ENCODE data around the gene AOAH. TPM values are rescaled to one million over a fixed set of nuclear protein-coding genes. Genes with fewer than 3 reads are reported as not detected.
"Not testable (repeated sequence)": the region's sequence is repeated elsewhere in the genome, so short reads cannot be mapped to it uniquely, and the experiment has no call there.

AOAH gene
- polyA plus RNA-seq, 6 donors from 2014 or later = 1.8 to 4.4 (median 2.3) TPM

DNA sequence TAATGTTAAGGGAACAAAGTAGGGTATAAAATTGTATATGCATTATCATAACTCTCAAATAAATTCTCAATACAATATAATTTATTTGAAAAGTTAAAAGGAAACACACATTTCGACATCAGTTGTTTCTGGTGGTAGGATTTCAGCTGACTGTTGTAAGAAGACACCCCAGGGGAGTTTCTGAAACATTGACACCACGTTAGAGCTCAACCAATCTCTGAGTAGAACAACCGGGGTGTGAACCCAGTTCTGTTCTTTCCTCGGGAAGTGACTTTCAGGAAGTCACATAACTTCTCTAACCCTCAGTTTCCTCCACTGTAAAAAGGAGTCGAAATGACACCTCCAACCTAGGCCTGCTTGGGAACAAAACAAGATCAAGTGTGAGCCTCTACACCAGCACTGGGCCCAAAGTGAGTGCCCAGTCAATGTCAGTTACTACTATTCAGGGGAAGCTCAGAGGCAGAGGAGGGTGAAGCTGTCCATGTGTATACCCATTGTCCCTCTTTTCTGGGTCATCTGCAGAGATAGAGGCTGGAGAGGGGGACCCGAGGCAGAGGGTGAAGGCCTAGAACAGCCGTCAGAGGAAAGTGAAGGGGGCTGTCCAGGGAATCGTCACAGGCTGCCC lies 67.1 kb downstream of the AOAH start:
- DNase-seq (no peak), ATAC-seq (ENCODE audit: low read depth in 2 of 2) (no peak)
- no peaks in the 10 kb centered on the region for H3K36me3 Mint-ChIP-seq
- no peak overlapping the region for H3K4me3 Mint-ChIP-seq
- H3K27me3 Mint-ChIP-seq = no peaks in the 10 kb centered on the region
- H3K4me1 Mint-ChIP-seq = no peaks in the 10 kb centered on the region
- H3K27ac Mint-ChIP-seq = peak overlapping the region in 2 of 6 donors; percentile 12 to 44
- peaks cover 0 to 1% (median 0%) of the 10 kb centered on the region in 7 donors for H3K9me3 Mint-ChIP-seq

GRCh38 chr7:36654436-36654835 lies 69.9 kb downstream of the AOAH start:
- Mint-ChIP-seq H3K9me3 (no peaks in the 10 kb centered on the region), H3K4me3 (no peak overlapping the region), H3K27me3 (no peaks in the 10 kb centered on the region), H3K27ac (no peak overlapping the region), H3K36me3 (no peaks in the 10 kb centered on the region), H3K4me1 (no peaks in the 10 kb centered on the region)
- DNase-seq (no peak), ATAC-seq (ENCODE audit: low read depth in 2 of 2) (no peak)

DNA sequence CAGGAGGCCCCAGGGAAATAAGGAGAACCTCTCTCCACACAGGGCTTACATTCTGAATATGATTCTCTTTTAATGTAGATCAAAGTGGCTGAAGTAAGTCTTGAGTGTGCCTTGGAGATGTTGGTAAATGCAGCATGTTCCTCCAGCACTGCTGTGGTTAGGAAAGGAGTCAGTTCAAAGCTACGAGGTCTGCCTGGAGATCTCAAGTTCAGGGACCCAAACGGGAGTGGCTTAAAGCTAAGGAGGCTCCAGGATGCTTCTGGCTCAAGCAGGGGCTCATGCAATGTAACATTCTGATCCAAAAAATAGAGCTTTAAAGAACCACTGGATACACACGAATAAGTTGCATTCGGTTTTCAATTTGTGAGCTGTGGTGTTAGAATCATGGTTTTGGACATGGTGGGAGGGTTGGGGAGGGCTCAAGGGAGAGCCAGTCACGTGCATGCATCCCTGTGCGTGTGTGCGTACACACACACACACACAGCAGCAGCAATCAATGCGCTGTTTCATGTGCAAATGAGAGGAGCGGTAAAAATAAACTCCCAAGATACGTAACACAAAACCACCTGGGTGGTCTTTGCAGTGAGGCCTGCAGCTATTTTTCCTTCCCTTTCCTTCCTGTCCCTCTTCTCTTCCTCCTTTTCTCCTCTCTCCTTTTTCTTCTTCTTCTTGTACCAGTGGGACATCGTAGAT lies 70.5 kb downstream of the AOAH start:
- no peaks in the 10 kb centered on the region for H3K36me3 Mint-ChIP-seq
- DNase-seq (no peak), ATAC-seq (ENCODE audit: low read depth in 2 of 2) (no peak)
- H3K4me3 Mint-ChIP-seq = no peak overlapping the region
- no peaks in the 10 kb centered on the region for H3K27me3 Mint-ChIP-seq
- no peak overlapping the region for H3K27ac Mint-ChIP-seq
- H3K4me1 Mint-ChIP-seq = no peaks in the 10 kb centered on the region
- no peaks in the 10 kb centered on the region for H3K9me3 Mint-ChIP-seq

- no peaks in the 10 kb centered on the region for H3K27me3 Mint-ChIP-seq
- no peaks in the 10 kb centered on the region for H3K4me1 Mint-ChIP-seq
- no peaks in the 10 kb centered on the region for H3K9me3 Mint-ChIP-seq
- H3K36me3 Mint-ChIP-seq = no peaks in the 10 kb centered on the region
- no peak overlapping the region for H3K4me3 Mint-ChIP-seq
- ATAC-seq (ENCODE audit: low read depth in 2 of 2) (no peak), DNase-seq (no peak)
- no peak overlapping the region for H3K27ac Mint-ChIP-seq
Measured at GRCh38 chr7:36653008-36653662, 71.2 kb downstream of the AOAH start.

DNA sequence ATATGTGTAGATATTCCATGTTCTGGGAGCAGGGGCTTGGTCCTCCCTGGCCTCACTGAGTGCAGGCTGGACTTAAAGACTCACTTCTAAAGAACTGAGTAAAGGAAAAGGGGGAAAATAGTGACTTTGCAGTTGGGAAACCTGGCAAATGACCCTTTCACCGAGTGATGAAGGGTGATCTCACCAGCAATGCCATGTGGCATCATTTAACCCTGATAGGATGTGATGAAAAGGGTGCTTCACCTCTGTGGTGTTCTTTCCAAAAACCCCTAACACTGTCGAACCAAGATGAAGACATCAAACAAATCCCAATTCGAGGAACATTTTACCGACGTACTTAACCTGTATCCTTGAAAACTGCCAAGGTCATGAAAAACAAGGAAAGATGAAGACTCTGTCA lies 71.9 kb downstream of the AOAH start:
- H3K9me3 Mint-ChIP-seq = no peaks in the 10 kb centered on the region
- peak overlapping the region in 1 of 6 donors; percentile 43 for H3K27ac Mint-ChIP-seq
- H3K27me3 Mint-ChIP-seq = no peaks in the 10 kb centered on the region

GRCh38 chr7:36651404-36651803 lies 72.9 kb downstream of the AOAH start:
- DNase-seq = no peak
- Mint-ChIP-seq H3K9me3 (no peaks in the 10 kb centered on the region), H3K27ac (no peak overlapping the region), H3K4me3 (no peak overlapping the region), H3K36me3 (no peaks in the 10 kb centered on the region), H3K4me1 (no peaks in the 10 kb centered on the region), H3K27me3 (no peaks in the 10 kb centered on the region)
- ATAC-seq (ENCODE audit: low read depth in 2 of 2) = no peak

More for the DNA sequence above, 71.9 kb downstream of the AOAH start:
- DNase-seq = no peak
- ATAC-seq (ENCODE audit: low read depth in 2 of 2) = no peak
- H3K4me3 Mint-ChIP-seq = no peak overlapping the region
- no peaks in the 10 kb centered on the region for H3K36me3 Mint-ChIP-seq
- no peaks in the 10 kb centered on the region for H3K4me1 Mint-ChIP-seq

- Mint-ChIP-seq H3K4me1 (no peaks in the 10 kb centered on the region), H3K9me3 (no peaks in the 10 kb centered on the region), H3K36me3 (no peaks in the 10 kb centered on the region), H3K27me3 (no peaks in the 10 kb centered on the region), H3K4me3 (no peak overlapping the region), H3K27ac (peak overlapping the region in 1 of 6 donors; percentile 49)
- peak in 1 of 2 donors; percentile 41 for ATAC-seq (ENCODE audit: low read depth in 2 of 2)
- no peak for DNase-seq
Measured at GRCh38 chr7:36650766-36651312, 73.5 kb downstream of the AOAH start.

DNA sequence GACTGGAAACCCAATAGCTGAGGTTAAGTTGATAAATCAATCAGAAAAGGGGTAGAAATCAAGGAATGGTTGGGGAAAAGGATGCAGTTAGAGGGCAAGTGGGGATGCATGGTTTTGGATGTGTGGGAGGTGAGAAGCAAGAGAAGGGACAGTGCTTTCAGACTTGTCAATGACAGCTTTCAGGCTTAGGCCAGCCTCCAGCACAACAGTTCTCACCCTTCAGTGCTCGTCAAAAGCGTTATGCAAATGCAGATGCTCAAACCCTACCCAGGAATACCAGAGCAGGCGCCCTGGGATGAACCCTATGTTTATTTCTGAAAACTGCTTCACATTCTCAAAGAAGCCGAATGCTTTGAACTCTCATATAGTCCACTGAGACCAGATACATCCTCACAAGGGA lies 74.0 kb downstream of the AOAH start:
- H3K36me3 Mint-ChIP-seq = no peaks in the 10 kb centered on the region
- ATAC-seq (ENCODE audit: low read depth in 2 of 2) = no peak
- no peak for DNase-seq
- no peaks in the 10 kb centered on the region for H3K4me1 Mint-ChIP-seq
- no peaks in the 10 kb centered on the region for H3K9me3 Mint-ChIP-seq
- H3K27me3 Mint-ChIP-seq = no peaks in the 10 kb centered on the region
- H3K4me3 Mint-ChIP-seq = no peak overlapping the region
- H3K27ac Mint-ChIP-seq = no peak overlapping the region

DNA sequence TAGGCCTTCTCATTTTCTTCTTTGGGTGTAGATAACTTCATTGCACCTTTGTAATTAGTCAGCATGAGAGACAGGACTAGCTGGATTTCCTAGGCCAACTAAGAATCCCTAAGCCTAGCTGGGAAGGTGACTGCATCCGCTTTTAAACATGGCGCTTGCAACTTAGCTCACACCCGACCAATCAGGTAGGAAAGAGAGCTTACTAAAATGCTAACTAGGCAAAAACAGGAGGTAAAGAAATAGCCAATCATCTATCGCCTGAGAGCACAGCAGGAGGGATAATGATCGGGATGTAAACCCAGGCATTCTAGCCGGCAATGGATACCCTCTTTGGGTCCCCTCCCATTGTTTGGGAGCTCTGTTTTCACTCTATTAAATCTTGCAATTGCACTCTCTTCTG lies 75.0 kb downstream of the AOAH start:
- not testable (repeated sequence) for H3K36me3 Mint-ChIP-seq; H3K27ac Mint-ChIP-seq; H3K4me3 Mint-ChIP-seq; DNase-seq; H3K9me3 Mint-ChIP-seq; H3K27me3 Mint-ChIP-seq; H3K4me1 Mint-ChIP-seq; ATAC-seq (ENCODE audit: low read depth in 2 of 2)

- H3K4me1 Mint-ChIP-seq = no peaks in the 10 kb centered on the region
- H3K27ac Mint-ChIP-seq = no peak overlapping the region
- no peaks in the 10 kb centered on the region for H3K36me3 Mint-ChIP-seq
- H3K9me3 Mint-ChIP-seq = no peaks in the 10 kb centered on the region
- DNase-seq = no peak
- no peaks in the 10 kb centered on the region for H3K27me3 Mint-ChIP-seq
- no peak overlapping the region for H3K4me3 Mint-ChIP-seq
- no peak for ATAC-seq (ENCODE audit: low read depth in 2 of 2)
Measured at GRCh38 chr7:36648441-36648840, 75.9 kb downstream of the AOAH start.

DNA sequence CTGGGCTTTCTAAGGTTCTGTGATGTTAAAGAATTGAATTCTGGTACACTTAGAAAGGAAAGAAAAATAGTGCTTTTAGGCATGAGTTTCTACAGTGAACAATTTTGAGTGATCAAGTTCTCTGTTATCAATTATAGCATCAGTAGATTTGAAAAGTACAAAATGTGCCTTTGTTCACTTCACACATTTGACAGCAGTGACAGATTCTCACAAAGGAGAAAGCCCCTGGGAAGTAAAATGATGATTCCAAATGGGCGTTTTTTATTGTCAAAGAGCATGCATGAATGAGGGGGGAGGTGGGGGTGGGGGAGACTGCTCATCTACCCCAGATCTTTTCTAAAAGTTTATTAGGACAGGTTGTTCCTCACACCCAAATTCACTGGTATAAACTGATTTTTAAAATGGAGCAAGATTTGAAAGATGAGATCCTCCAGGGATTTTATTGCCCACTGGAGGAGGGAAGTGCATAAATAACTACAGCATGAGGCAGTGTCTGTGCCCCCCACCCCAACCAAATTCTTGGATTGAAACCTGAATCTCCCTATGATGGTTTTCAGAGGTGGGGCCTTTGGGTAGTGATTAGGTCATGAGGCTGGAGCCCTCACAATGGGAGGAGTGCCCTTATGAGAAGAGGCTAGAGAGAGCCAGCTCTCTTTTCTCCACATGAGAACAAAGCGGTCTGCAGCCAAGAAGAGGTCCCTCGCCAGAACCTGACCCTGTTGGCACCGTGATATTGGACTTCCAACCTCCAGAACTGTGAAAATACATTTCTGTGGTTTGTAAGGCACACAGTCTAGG lies 79.5 kb downstream of the AOAH start:
- no peak overlapping the region for H3K4me3 Mint-ChIP-seq

GRCh38 chr7:36642414-36642813 lies 81.9 kb downstream of the AOAH start:
- Mint-ChIP-seq H3K27me3 (peaks cover 4 to 8% (median 6%) of the 10 kb centered on the region in 3 donors), H3K27ac (no peak overlapping the region), H3K9me3 (no peaks in the 10 kb centered on the region), H3K36me3 (no peaks in the 10 kb centered on the region), H3K4me1 (peaks cover 6 to 9% (median 7%) of the 10 kb centered on the region in 3 donors), H3K4me3 (no peak overlapping the region)
- ATAC-seq (ENCODE audit: low read depth in 2 of 2) = no peak
- DNase-seq = no peak

More for the DNA sequence above, 79.5 kb downstream of the AOAH start:
- ATAC-seq (ENCODE audit: low read depth in 2 of 2) (no peak), DNase-seq (no peak)
- H3K27ac Mint-ChIP-seq = no peak overlapping the region
- H3K4me1 Mint-ChIP-seq = peaks cover 2 to 4% (median 4%) of the 10 kb centered on the region in 3 donors
- no peaks in the 10 kb centered on the region for H3K9me3 Mint-ChIP-seq
- peaks cover 0 to 3% (median 1%) of the 10 kb centered on the region in 3 donors for H3K27me3 Mint-ChIP-seq
- no peaks in the 10 kb centered on the region for H3K36me3 Mint-ChIP-seq

- H3K4me3 Mint-ChIP-seq = no peak overlapping the region
- ATAC-seq (ENCODE audit: low read depth in 2 of 2) (no peak), DNase-seq (no peak)
- H3K27ac Mint-ChIP-seq = no peak overlapping the region
- peaks cover 6 to 9% (median 7%) of the 10 kb centered on the region in 3 donors for H3K4me1 Mint-ChIP-seq
- no peaks in the 10 kb centered on the region for H3K36me3 Mint-ChIP-seq
- no peaks in the 10 kb centered on the region for H3K9me3 Mint-ChIP-seq
- H3K27me3 Mint-ChIP-seq = peaks cover 4 to 8% (median 6%) of the 10 kb centered on the region in 3 donors
Measured at GRCh38 chr7:36642010-36642409, 82.3 kb downstream of the AOAH start.
